ENCODE measurements around the gene SORBS2. TPM values are rescaled to one million over a fixed set of nuclear protein-coding genes. Genes with fewer than 3 reads are reported as not detected.

SORBS2 gene
- total and polyA plus RNA-seq, 4 donors, result 11.2 to 70.4 (median 26.4) TPM

DNA sequence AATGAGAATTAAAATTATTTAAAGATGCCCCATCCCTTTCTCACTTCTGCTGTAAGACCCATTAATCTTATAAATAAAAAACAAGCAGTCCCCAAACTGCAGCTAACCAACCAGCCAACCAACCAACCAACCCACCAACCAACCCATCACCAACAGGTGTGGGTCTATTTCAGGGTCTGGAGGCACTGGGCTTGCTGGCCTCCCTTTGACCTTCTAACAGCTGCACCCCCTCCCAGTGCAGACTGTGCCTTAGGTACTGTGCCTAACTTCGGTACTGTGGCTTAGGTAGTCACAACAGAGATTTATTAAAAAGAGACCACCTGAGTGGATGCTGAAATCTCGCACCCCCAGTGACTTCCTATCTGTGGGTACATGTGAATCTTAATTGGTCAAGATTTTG, 128.1 kb downstream of the SORBS2 start:
- peaks cover 0 to 5% (median 0%) of the 10 kb centered on the region in 5 donors for H3K4me1 ChIP-seq (ENCODE audit: control insufficient read depth in 5 of 5, insufficient read depth in 5 of 5, low read length in 5 of 5)
- H3K4me3 ChIP-seq, result no peak overlapping the region
- no peak overlapping the region for H3K9ac ChIP-seq (ENCODE audit: insufficient read depth in 1 of 2, low read length in 2 of 2)
- no peaks in the 10 kb centered on the region for H3K27me3 ChIP-seq (ENCODE audit: control insufficient read depth in 3 of 3, insufficient read depth in 3 of 3, low read length in 2 of 3)
- H3K9me3 ChIP-seq (ENCODE audit: control insufficient read depth in 4 of 4, insufficient read depth in 3 of 4, low read length in 3 of 4), result no peaks in the 10 kb centered on the region
- H3K36me3 ChIP-seq (ENCODE audit: control insufficient read depth in 4 of 4, insufficient read depth in 4 of 4, low read length in 4 of 4), result no peaks in the 10 kb centered on the region
- ATAC-seq (ENCODE audit: insufficient read depth, low FRiP score) (no peak), DNase-seq (no peak)
- peak overlapping the region in 1 of 2 donors; percentile 24 for H3K27ac ChIP-seq (ENCODE audit: low read depth in 1 of 2, low read length in 1 of 2)
- TF ChIP-seq, protein P1, sequence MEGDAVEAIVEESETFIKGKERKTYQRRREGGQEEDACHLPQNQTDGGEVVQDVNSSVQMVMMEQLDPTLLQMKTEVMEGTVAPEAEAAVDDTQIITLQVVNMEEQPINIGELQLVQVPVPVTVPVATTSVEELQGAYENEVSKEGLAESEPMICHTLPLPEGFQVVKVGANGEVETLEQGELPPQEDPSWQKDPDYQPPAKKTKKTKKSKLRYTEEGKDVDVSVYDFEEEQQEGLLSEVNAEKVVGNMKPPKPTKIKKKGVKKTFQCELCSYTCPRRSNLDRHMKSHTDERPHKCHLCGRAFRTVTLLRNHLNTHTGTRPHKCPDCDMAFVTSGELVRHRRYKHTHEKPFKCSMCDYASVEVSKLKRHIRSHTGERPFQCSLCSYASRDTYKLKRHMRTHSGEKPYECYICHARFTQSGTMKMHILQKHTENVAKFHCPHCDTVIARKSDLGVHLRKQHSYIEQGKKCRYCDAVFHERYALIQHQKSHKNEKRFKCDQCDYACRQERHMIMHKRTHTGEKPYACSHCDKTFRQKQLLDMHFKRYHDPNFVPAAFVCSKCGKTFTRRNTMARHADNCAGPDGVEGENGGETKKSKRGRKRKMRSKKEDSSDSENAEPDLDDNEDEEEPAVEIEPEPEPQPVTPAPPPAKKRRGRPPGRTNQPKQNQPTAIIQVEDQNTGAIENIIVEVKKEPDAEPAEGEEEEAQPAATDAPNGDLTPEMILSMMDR (IDR thresholded peaks at IDR 0.05; ENCODE audit: control extremely low read depth, extremely low read depth), result no peak
- WGBS, 2 donors, result 96 to 97% methylated on average over 2 of the region's 2 CpGs

DNA sequence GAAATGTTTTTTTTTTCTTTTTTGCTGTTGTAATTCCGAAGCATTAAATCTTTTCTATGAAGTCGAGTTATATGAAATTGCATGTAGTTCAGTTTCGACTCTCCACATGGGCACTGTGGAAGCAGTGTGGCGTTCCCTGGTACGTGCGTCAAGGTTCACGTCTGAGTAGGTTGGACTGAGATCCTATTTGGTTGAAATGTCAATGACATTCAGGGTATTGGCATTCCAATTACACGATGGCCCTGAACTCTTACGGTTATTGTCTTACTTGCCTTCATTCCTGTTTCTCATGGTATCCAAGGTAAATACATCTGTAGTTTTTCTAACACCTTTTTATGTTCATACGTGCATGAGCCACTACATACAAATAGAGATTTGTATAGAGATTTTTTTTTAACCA, 128.8 kb downstream of the SORBS2 start:
- no peak for DNase-seq
- ATAC-seq (ENCODE audit: insufficient read depth, low FRiP score), result no peak
- TF ChIP-seq, protein P1 (IDR thresholded peaks at IDR 0.05; ENCODE audit: control extremely low read depth, extremely low read depth), result no peak
- Histone ChIP-seq H3K9me3 (ENCODE audit: control insufficient read depth in 4 of 4, insufficient read depth in 3 of 4, low read length in 3 of 4) (no peaks in the 10 kb centered on the region), H3K4me3 (no peak overlapping the region), H3K36me3 (ENCODE audit: control insufficient read depth in 4 of 4, insufficient read depth in 4 of 4, low read length in 4 of 4) (no peaks in the 10 kb centered on the region), H3K27ac (ENCODE audit: low read depth in 1 of 2, low read length in 1 of 2) (no peak overlapping the region), H3K4me1 (ENCODE audit: control insufficient read depth in 5 of 5, insufficient read depth in 5 of 5, low read length in 5 of 5) (peaks cover 0 to 5% (median 0%) of the 10 kb centered on the region in 5 donors), H3K27me3 (ENCODE audit: control insufficient read depth in 3 of 3, insufficient read depth in 3 of 3, low read length in 2 of 3) (no peaks in the 10 kb centered on the region), H3K9ac (ENCODE audit: insufficient read depth in 1 of 2, low read length in 2 of 2) (no peak overlapping the region)
- 90 to 96% methylated on average over 10 of the region's 10 CpGs for WGBS, 2 donors

DNA sequence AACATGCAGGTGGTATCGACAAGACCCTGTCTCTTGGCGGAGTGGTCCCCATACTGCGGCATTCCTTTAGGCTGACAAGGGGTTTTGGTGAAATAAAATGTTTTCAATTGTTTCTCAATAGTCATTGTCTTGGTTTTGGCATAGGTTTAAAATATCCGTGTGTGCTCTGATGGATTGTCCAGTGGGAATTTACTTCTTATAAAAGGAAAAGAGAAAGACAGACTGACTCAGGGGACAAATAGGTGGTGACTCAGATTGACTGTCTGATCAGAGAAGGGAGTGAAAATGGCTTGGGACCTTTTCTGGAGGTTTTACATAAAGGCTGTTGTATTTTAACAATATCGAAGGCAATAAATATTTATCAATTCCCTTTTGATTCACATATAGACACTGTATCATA, 129.8 kb downstream of the SORBS2 start:
- 93 to 97% methylated on average over 5 of the region's 5 CpGs for WGBS, 2 donors
- H3K9ac ChIP-seq (ENCODE audit: insufficient read depth in 1 of 2, low read length in 2 of 2), result no peak overlapping the region
- no peak for ATAC-seq (ENCODE audit: insufficient read depth, low FRiP score)
- peak overlapping the region in 1 of 2 donors; percentile 80 for H3K27ac ChIP-seq (ENCODE audit: low read depth in 1 of 2, low read length in 1 of 2)
- peaks cover 0 to under 1% (median 0%) of the 10 kb centered on the region in 4 donors for H3K36me3 ChIP-seq (ENCODE audit: control insufficient read depth in 4 of 4, insufficient read depth in 4 of 4, low read length in 4 of 4)
- TF ChIP-seq, protein P1 (IDR thresholded peaks at IDR 0.05; ENCODE audit: control extremely low read depth, extremely low read depth), result no peak
- DNase-seq, result no peak
- H3K9me3 ChIP-seq (ENCODE audit: control insufficient read depth in 4 of 4, insufficient read depth in 3 of 4, low read length in 3 of 4), result no peaks in the 10 kb centered on the region
- H3K27me3 ChIP-seq (ENCODE audit: control insufficient read depth in 3 of 3, insufficient read depth in 3 of 3, low read length in 2 of 3), result no peaks in the 10 kb centered on the region
- H3K4me1 ChIP-seq (ENCODE audit: control insufficient read depth in 5 of 5, insufficient read depth in 5 of 5, low read length in 5 of 5), result peaks cover 0 to 5% (median 0%) of the 10 kb centered on the region in 5 donors
- no peak overlapping the region for H3K4me3 ChIP-seq

DNA sequence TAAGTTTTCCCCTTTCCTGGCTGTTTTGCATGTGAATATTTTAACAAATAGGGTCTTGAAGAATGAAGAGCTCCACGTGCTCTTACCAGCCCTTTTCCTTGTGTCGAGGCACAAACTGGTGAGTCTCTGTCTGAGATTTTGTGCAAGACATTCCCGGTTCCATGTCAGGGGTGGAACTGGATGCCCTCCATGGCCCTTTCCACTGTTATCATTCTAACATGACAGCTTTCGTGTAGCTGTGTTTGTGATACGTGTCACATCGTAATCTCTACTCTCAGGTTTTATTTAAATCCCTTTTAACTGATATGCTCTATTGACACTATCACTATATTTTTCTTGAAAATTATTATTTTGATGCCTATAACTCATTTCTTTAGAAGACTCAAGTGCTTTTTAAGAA, 130.4 kb downstream of the SORBS2 start:
- 85 to 91% methylated on average over 6 of the region's 6 CpGs for WGBS, 2 donors
- ATAC-seq (ENCODE audit: insufficient read depth, low FRiP score) (no peak), DNase-seq (no peak)
- Histone ChIP-seq H3K9ac (ENCODE audit: insufficient read depth in 1 of 2, low read length in 2 of 2) (no peak overlapping the region), H3K4me1 (ENCODE audit: control insufficient read depth in 5 of 5, insufficient read depth in 5 of 5, low read length in 5 of 5) (peaks cover 0 to 5% (median 0%) of the 10 kb centered on the region in 5 donors), H3K27me3 (ENCODE audit: control insufficient read depth in 3 of 3, insufficient read depth in 3 of 3, low read length in 2 of 3) (no peaks in the 10 kb centered on the region), H3K36me3 (ENCODE audit: control insufficient read depth in 4 of 4, insufficient read depth in 4 of 4, low read length in 4 of 4) (peaks cover 0 to 6% (median 0%) of the 10 kb centered on the region in 4 donors), H3K9me3 (ENCODE audit: control insufficient read depth in 4 of 4, insufficient read depth in 3 of 4, low read length in 3 of 4) (peaks cover 0 to 2% (median 0%) of the 10 kb centered on the region in 4 donors), H3K4me3 (no peak overlapping the region), H3K27ac (ENCODE audit: low read depth in 1 of 2, low read length in 1 of 2) (peak overlapping the region in 1 of 2 donors; percentile 89)
- TF ChIP-seq, protein P1 (IDR thresholded peaks at IDR 0.05; ENCODE audit: control extremely low read depth, extremely low read depth), result no peak
